Measurements from ENCODE around the gene FBXO27. TPM values are rescaled to one million over a fixed set of nuclear protein-coding genes. Genes with fewer than 3 reads are reported as not detected.
A peak's percentile ranks its signal among the peaks of the same experiment; 100 is the strongest.

Gene FBXO27
- total RNA-seq, 8 experiments from 2014 or later: 0.67 to 5.4 (median 3.3) TPM

DNA sequence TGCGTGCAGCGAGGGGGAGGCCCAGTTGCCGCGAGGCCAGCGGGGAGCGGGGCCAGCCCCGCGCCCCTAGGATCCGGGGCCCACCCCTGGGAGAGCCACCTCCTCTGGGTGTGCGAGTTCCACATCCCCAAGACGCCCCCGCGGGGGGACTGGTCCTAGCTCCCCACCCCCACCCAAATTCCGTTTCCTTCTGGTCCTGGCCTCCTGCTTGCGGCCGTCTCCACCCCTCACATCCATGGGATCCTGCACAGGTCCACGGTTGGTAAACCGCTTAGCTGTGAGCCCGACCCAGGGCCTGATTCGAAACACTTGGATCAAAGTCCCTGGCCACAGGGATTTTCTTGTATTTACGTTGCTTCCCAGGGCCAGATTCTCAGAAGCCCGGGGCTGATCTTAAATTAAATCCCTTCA lies 56.5 kb downstream of the FBXO27 start:
- Histone ChIP-seq H3K4me3 (peak overlapping the region; percentile 38 to 57 (median 43)), H3K27ac (peak overlapping the region in 1 of 2 donors; percentile 25), H3K4me1 (replicated peaks in 1 of 2) (peaks cover 6% of the 10 kb centered on the region in 2 donors)
- in situ Hi-C loops (cut with MboI; ENCODE audit: low pct_unique_long_range_greater_than_20kb in 2 of 9, low sequenced_read_pairs in 9 of 9, unreplicated experiment in 9 of 9): no loop called here
- peak; percentile 36 to 62 (median 52) for ATAC-seq (replicated peaks in 6 of 8)
- WGBS, 10 experiments: 0% methylated on average over 1 of the region's 22 CpGs; no CpG with 5 or more reads in 9 of the 10 experiments

DNA sequence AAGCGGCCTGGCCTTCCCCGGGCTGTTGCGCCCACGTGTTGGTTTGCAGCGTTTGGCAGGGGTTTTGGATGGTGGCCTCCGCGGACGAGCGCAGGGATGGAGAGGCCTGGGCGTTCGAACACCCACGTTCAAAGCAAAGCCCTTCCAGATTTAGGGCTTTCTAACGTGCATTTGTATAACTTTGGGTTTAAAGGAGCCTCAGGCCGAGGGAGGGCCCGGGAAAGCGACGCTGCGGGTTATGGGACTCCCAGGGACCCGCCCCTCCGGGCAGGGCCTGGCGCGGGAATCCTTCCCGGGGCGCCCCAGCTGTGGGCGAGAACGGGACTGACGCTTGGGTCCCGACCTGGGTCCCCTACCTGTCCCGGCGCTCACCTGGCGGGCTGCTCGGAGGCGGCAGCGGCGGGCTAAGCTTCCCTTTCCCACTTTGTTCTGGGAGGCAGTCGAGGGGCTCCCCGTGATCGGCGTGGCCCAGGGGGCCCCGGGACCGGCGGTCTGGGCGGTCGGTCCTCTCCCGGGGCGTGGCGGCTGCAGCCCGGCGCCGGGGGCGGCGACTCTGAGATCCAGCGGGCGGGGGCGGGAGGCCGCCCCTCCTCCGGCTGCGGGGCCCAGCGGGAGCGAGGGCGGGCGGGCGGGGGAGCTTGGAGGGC lies 57.0 kb downstream of the FBXO27 start, which contains the start of gene FBXO17:
FBXO17 (minus strand) TSS at position 529 of the 647 bp plus-strand sequence. CDS start 25,423 bp downstream, outside the sequence.
- Histone ChIP-seq H3K27ac (peak within 1 kb of the TSS in 1 of 2 donors; percentile 25), H3K4me3 (peak within 1 kb of the TSS; percentile 38 to 57 (median 43)), H3K4me1 (replicated peaks in 1 of 2) (peaks cover 6% of the 10 kb centered on the region in 2 donors)
- ATAC-seq (replicated peaks in 6 of 8): peak; percentile 59 to 80 (median 75)
- in situ Hi-C loops (cut with MboI; ENCODE audit: low pct_unique_long_range_greater_than_20kb in 2 of 9, low sequenced_read_pairs in 9 of 9, unreplicated experiment in 9 of 9): no loop called here
- 0 to 7% (median 0%) methylated on average over 4 to 13 of the region's 63 CpGs; no CpG with 5 or more reads in 5 of the 10 experiments for WGBS, 10 experiments

DNA sequence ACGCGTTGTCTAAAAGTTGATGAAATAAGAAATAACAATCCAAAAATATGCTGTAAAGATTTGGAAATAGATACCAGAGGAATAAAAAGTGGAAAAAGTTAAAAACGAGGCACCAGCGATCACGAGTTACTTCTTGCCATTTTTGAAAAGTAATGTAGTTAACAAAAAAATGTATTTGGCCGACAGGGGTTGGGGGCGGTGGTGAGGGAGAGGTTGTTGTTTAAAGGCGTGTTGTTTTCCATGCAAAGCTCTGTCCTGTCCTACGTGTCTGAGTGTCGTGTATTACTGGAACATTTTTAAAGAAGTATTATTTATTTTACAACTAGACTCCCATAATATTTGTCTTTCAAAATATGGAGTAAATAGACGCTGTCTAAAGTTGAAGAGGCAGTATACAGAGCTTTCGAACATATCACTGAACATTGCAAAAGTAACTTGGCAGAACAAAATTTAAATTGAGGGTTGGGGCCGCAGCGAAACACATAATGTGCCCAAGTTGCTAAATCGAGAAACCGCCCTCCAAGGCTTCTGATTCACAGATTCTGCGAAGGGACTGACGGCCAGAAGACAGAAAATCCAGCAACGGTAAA lies 57.6 kb downstream of the FBXO27 start:
- H3K4me1 ChIP-seq (replicated peaks in 1 of 2): peaks cover 6% of the 10 kb centered on the region in 2 donors
- peak in 3 of 8 experiments; percentile 9 to 47 (median 9) for ATAC-seq (replicated peaks in 6 of 8)
- H3K4me3 ChIP-seq: peak overlapping the region; percentile 38 to 57 (median 43)
- H3K27ac ChIP-seq: no peak overlapping the region
- in situ Hi-C loops (cut with MboI; ENCODE audit: low pct_unique_long_range_greater_than_20kb in 2 of 9, low sequenced_read_pairs in 9 of 9, unreplicated experiment in 9 of 9): loop anchor here in 4 of 9 experiments (25.0 kb wide), 1 partner anchor 363 kb away; the partner anchor contains the start of genes GMFG (in 4 of the 4) and SAMD4B (in 4 of the 4)
- WGBS, 10 experiments: 1 to 53% (median 30%) methylated on average over 6 to 16 of the region's 19 CpGs

Other genes starting within 250 kb of the FBXO27 start
- 1 to 10 TPM in 2 of 8 experiments, not detected in 6; 1.0 to 5.0 TPM for gene LGALS7B, start 243.3 kb downstream of the FBXO27 start, total RNA-seq
- 1 to 10 TPM in 2 of 8 experiments, under 1 TPM in 5, not detected in 1; 0.29 to 1.4 (median 0.50) TPM for gene LGALS4, start 219.6 kb downstream of the FBXO27 start, total RNA-seq
- gene ECH1, start 200.8 kb downstream of the FBXO27 start, total RNA-seq: 100 to 1,000 TPM in 1 of 8 experiments, 10 to 100 TPM in 7; 34.0 to 121 (median 58.9) TPM
- gene HNRNPL, start 182.6 kb downstream of the FBXO27 start, total RNA-seq: 100 to 1,000 TPM; 142 to 378 (median 198) TPM
- gene RINL, start 154.3 kb downstream of the FBXO27 start, total RNA-seq: 10 to 100 TPM in 1 of 8 experiments, 1 to 10 TPM in 7; 1.1 to 11.0 (median 3.3) TPM
- gene SIRT2, start 132.9 kb downstream of the FBXO27 start, total RNA-seq: 10 to 100 TPM; 22.8 to 66.0 (median 38.1) TPM
- gene NFKBIB, start 132.6 kb downstream of the FBXO27 start, total RNA-seq: 10 to 100 TPM in 6 of 8 experiments, 1 to 10 TPM in 2; 7.1 to 26.0 (median 11.7) TPM
- 1 to 10 TPM in 5 of 8 experiments, under 1 TPM in 3; 0.38 to 3.0 (median 1.5) TPM for gene CCER2, start 120.4 kb downstream of the FBXO27 start, total RNA-seq
- gene SARS2, start 101.8 kb downstream of the FBXO27 start, total RNA-seq: 10 to 100 TPM in 7 of 8 experiments, 1 to 10 TPM in 1; 8.4 to 53.6 (median 19.1) TPM
- gene MRPS12, start 101.6 kb downstream of the FBXO27 start, total RNA-seq: 10 to 100 TPM; 19.6 to 91.4 (median 31.0) TPM
- gene FBXO17, start 56.8 kb downstream of the FBXO27 start, total RNA-seq: 10 to 100 TPM in 3 of 8 experiments, 1 to 10 TPM in 5; 3.8 to 36.7 (median 7.7) TPM
- under 1 TPM in 5 of 8 experiments, not detected in 3; 0.07 to 0.42 (median 0.15) TPM for gene ACP7, start 51.8 kb upstream of the FBXO27 start, total RNA-seq
- gene PAK4, start 93.2 kb upstream of the FBXO27 start, total RNA-seq: 10 to 100 TPM in 5 of 8 experiments, 1 to 10 TPM in 3; 6.5 to 42.8 (median 11.9) TPM
- under 1 TPM in 6 of 8 experiments, not detected in 2; 0.13 to 0.94 (median 0.24) TPM for gene NCCRP1, start 164.4 kb upstream of the FBXO27 start, total RNA-seq
- not detected for gene SYCN, start 171.7 kb upstream of the FBXO27 start, total RNA-seq
- gene IFNL3, start 212.5 kb upstream of the FBXO27 start, total RNA-seq: not detected
- under 1 TPM in 3 of 8 experiments, not detected in 5; 0.14 to 0.19 (median 0.17) TPM for gene IFNL4, start 216.3 kb upstream of the FBXO27 start, total RNA-seq
- gene IFNL2, start 235.8 kb upstream of the FBXO27 start, total RNA-seq: not detected

Measured in motor neuron (in vitro differentiated cells).